ENCODE results near the gene LRRC74A. TPM values are rescaled to one million over a fixed set of nuclear protein-coding genes. Genes with fewer than 3 reads are reported as not detected.

Gene LRRC74A
- polyA plus RNA-seq, 1 donor (not counting 4 experiments of a cell fraction or from before 2014, with no cell fraction given): not detected

DNA sequence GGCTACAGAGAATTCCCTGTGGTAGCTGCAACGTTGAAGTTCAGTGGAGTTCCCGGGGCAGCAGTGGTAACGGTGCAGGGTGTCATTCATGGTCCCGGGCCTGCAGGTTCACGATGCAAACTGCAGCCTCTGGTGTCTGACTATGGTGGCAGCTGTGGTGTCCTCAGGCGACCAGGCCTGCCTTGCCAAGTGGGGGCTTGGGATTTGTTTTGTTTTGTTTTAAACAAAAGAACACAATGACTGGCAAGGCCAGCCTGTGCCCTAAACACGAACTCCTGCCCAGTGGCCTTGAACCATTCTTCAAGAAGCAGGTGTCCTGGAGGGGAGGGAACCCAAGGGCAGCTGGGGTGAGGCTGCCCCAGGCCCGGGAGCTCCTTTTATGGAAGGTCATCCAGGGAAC lies 48.5 kb downstream of the LRRC74A start:
- no peaks in the 10 kb centered on the region for H3K79me2 ChIP-seq (ENCODE audit: control insufficient read depth, insufficient read depth, low read length)
- no peak overlapping the region for H3K4me3 ChIP-seq (ENCODE audit: control insufficient read depth in 2 of 3, extremely low read depth in 1 of 3, insufficient read depth in 2 of 3, low read depth in 1 of 3, low read length in 3 of 3)
- no peaks in the 10 kb centered on the region for H4K20me1 ChIP-seq (ENCODE audit: control insufficient read depth, extremely low read depth, insufficient read depth, low read length)
- no peak for DNase-seq (ENCODE audit: low read depth, low spot score)
- no peaks in the 10 kb centered on the region for H3K36me3 ChIP-seq (ENCODE audit: control insufficient read depth in 2 of 2, extremely low read depth in 1 of 2, insufficient read depth in 2 of 2, low read length in 2 of 2)
- TF ChIP-seq EZH2 (IDR thresholded peaks at IDR 0.05; ENCODE audit: low read length): no peak
- TF ChIP-seq CTCF (optimal IDR thresholded peaks at IDR 0.05 in 1 of 3, IDR thresholded peaks at IDR 0.05 in 1 of 3, conservative IDR thresholded peaks at IDR 0.05 in 1 of 3; ENCODE audit: extremely low read depth in 1 of 3, insufficient read depth in 2 of 3, low read length in 3 of 3): no peak
- no peak overlapping the region for H2AFZ ChIP-seq (ENCODE audit: control insufficient read depth, low read length)
- H3K4me1 ChIP-seq (ENCODE audit: control insufficient read depth, extremely low read depth, insufficient read depth, low read length): no peaks in the 10 kb centered on the region
- no peak overlapping the region for H3K27ac ChIP-seq (ENCODE audit: control insufficient read depth, insufficient read depth, low read length)
- peaks cover 4% of the 10 kb centered on the region for H3K9me3 ChIP-seq (ENCODE audit: control insufficient read depth, low read depth, low read length)
- no peak overlapping the region for H3K4me2 ChIP-seq (ENCODE audit: control insufficient read depth, extremely low read depth, insufficient read depth, low read depth, low read length)
- dilution Hi-C loops (cut with MboI; ENCODE audit: extremely low pct_ligation_motif_present, low sequenced_read_pairs): no loop called here
- H3K27me3 ChIP-seq (ENCODE audit: control insufficient read depth, extremely low read depth, insufficient read depth, low read length): peaks cover 5% of the 10 kb centered on the region
- H3K9ac ChIP-seq (ENCODE audit: control insufficient read depth, extremely low read depth, insufficient read depth, low read length): no peak overlapping the region
- FAIRE-seq: no peak
- no peaks in the 10 kb centered on the region for H3K9me1 ChIP-seq (ENCODE audit: control insufficient read depth, extremely low read depth, insufficient read depth, low read length)

GRCh38 chr14:76876076-76876475 lies 49.9 kb downstream of the LRRC74A start:
- no peak for TF ChIP-seq EZH2 (IDR thresholded peaks at IDR 0.05; ENCODE audit: low read length)
- peak; percentile 90 to 95 (median 95) for TF ChIP-seq CTCF (optimal IDR thresholded peaks at IDR 0.05 in 1 of 3, IDR thresholded peaks at IDR 0.05 in 1 of 3, conservative IDR thresholded peaks at IDR 0.05 in 1 of 3; ENCODE audit: extremely low read depth in 1 of 3, insufficient read depth in 2 of 3, low read length in 3 of 3)
- FAIRE-seq (no peak), DNase-seq (ENCODE audit: low read depth, low spot score) (peak; percentile 17)
- H3K9me1 ChIP-seq (ENCODE audit: control insufficient read depth, extremely low read depth, insufficient read depth, low read length): no peaks in the 10 kb centered on the region
- no peak overlapping the region for H2AFZ ChIP-seq (ENCODE audit: control insufficient read depth, low read length)
- H3K9me3 ChIP-seq (ENCODE audit: control insufficient read depth, low read depth, low read length): peaks cover 4% of the 10 kb centered on the region
- dilution Hi-C loops (cut with MboI; ENCODE audit: extremely low pct_ligation_motif_present, low sequenced_read_pairs): no loop called here
- no peak overlapping the region for H3K4me3 ChIP-seq (ENCODE audit: control insufficient read depth in 2 of 3, extremely low read depth in 1 of 3, insufficient read depth in 2 of 3, low read depth in 1 of 3, low read length in 3 of 3)
- H4K20me1 ChIP-seq (ENCODE audit: control insufficient read depth, extremely low read depth, insufficient read depth, low read length): no peaks in the 10 kb centered on the region
- H3K36me3 ChIP-seq (ENCODE audit: control insufficient read depth in 2 of 2, extremely low read depth in 1 of 2, insufficient read depth in 2 of 2, low read length in 2 of 2): no peaks in the 10 kb centered on the region
- H3K27ac ChIP-seq (ENCODE audit: control insufficient read depth, insufficient read depth, low read length): no peak overlapping the region
- H3K4me1 ChIP-seq (ENCODE audit: control insufficient read depth, extremely low read depth, insufficient read depth, low read length): no peaks in the 10 kb centered on the region
- no peak overlapping the region for H3K9ac ChIP-seq (ENCODE audit: control insufficient read depth, extremely low read depth, insufficient read depth, low read length)
- H3K27me3 ChIP-seq (ENCODE audit: control insufficient read depth, extremely low read depth, insufficient read depth, low read length): no peaks in the 10 kb centered on the region
- H3K79me2 ChIP-seq (ENCODE audit: control insufficient read depth, insufficient read depth, low read length): no peaks in the 10 kb centered on the region
- H3K4me2 ChIP-seq (ENCODE audit: control insufficient read depth, extremely low read depth, insufficient read depth, low read depth, low read length): no peak overlapping the region

Data from keratinocyte (primary cell).